K562 (cell line): Measurements from ENCODE around the gene DPP10. TPM values are rescaled to one million over a fixed set of nuclear protein-coding genes. Genes with fewer than 3 reads are reported as not detected.

Experiments
- ATAC-seq: fragments of 200-7000 bp; cut with Tn5 transposase; 3 replicates; pipeline ENCODE4 v1.9.1; 2020; ENCODE audit warnings: moderate library complexity
- BruUV-seq: library from RNA; stranded (reverse); fragments of 400-500 nt; replicated peaks from 2 replicates; lab custom pipeline; 2021; lab: Mats Ljungman, UMichigan
- CTCF ChIA-PET: fragments of 300-600 bp; formaldehyde crosslinking; extraction: SDS; loops from one replicate; lab custom pipeline; 2021; ENCODE audit warnings: low intra/inter-chr PET ratio; lab: Yijun Ruan, JAX
- POLR2A ChIA-PET: fragments of 300-600, 350-650 bp; sonication (Branson Sonifier 250); formaldehyde crosslinking; extraction: SDS; loops from one replicate; lab custom pipeline; 2021; ENCODE audit warnings: antibody characterized with exemption, inconsistent platforms; lab: Yijun Ruan, JAX
- DNase-seq, 4 experiments: peaks; one replicate each; pipeline versions ENCODE4 v3.0.0 to v3.0.0-alpha.2; 2011 to 2018; ENCODE audit warnings: low spot score in 3 of 4, mixed read lengths in 3 of 4; ENCODE audit errors: extremely low read depth in 1 of 4
- FAIRE-seq: peaks from 2 replicates; lab custom pipeline; 2011; peaks lifted over from hg19 to GRCh38; lab: Jason Lieb, UNC
- H2AFZ ChIP-seq: 2 replicates; pipeline ENCODE4 v1.6.0; 2011; ENCODE audit warnings: low read depth, low read length, control low read depth, inconsistent platforms
- H3K27ac ChIP-seq: fragments of 200-600 bp; 3 replicates; pipeline ENCODE4 v1.8.0; 2011; ENCODE audit warnings: low read depth, mild to moderate bottlenecking, control low read depth, inconsistent platforms, low read length, moderate library complexity, mixed read lengths; ENCODE audit errors: extremely low read depth
- H3K27me3 ChIP-seq, 2 experiments: fragments of 300-600 bp in 1 of 2; 2 replicates in 1 of 2; 3 replicates in 1 of 2; pipeline versions ENCODE4 v1.6.0 to v1.8.0; 2011; ENCODE audit warnings: inconsistent platforms in 2 of 2, low read length in 2 of 2, mild to moderate bottlenecking in 1 of 2, mixed read lengths in 1 of 2, moderate library complexity in 1 of 2; ENCODE audit not compliant: control insufficient read depth in 2 of 2, insufficient read depth in 2 of 2
- H3K36me3 ChIP-seq: fragments of 300-600 bp; 3 replicates; pipeline ENCODE4 v1.8.0; 2011; ENCODE audit warnings: mild to moderate bottlenecking, low read length, inconsistent platforms; ENCODE audit not compliant: control insufficient read depth, insufficient read depth
- H3K4me1 ChIP-seq, 2 experiments: fragments of 200-600 bp in 1 of 2; replicated peaks in 1 of 2; 2 replicates in 1 of 2; 3 replicates in 1 of 2; pipeline versions ENCODE4 v1.5.1 to v1.8.0; 2011; ENCODE audit warnings: inconsistent platforms in 2 of 2, low read length in 2 of 2, mild to moderate bottlenecking in 1 of 2, mixed read lengths in 1 of 2, moderate library complexity in 1 of 2; ENCODE audit not compliant: control insufficient read depth in 2 of 2, insufficient read depth in 2 of 2
- H3K4me2 ChIP-seq: 2 replicates; pipeline ENCODE4 v1.6.1; 2011; ENCODE audit warnings: low read length, control low read depth, inconsistent platforms, mixed read lengths; ENCODE audit not compliant: insufficient read depth
- H3K4me3 ChIP-seq: fragments of 200-600 bp; sonication (generic), shearing (Covaris generic); 2 replicates; pipeline ENCODE4 v1.5.1; 2016; ENCODE audit warnings: control low read depth, inconsistent platforms
- H3K79me2 ChIP-seq: fragments of 200-600 bp; 3 replicates; pipeline ENCODE4 v1.8.0; 2011; ENCODE audit warnings: low read length, inconsistent platforms; ENCODE audit not compliant: control insufficient read depth, insufficient read depth
- H3K9ac ChIP-seq, 2 experiments: 2 replicates each; pipeline versions ENCODE4 v1.6.0 to v1.6.1; 2011; ENCODE audit warnings: low read depth in 2 of 2, low read length in 2 of 2, control low read depth in 1 of 2, inconsistent platforms in 1 of 2, mild to moderate bottlenecking in 1 of 2, mixed read lengths in 1 of 2; ENCODE audit not compliant: insufficient read depth in 1 of 2
- H3K9me1 ChIP-seq: one replicate; pipeline ENCODE4 v1.6.0; 2011; ENCODE audit warnings: inconsistent platforms, mild to moderate bottlenecking, low read length, moderate library complexity; ENCODE audit not compliant: control insufficient read depth, insufficient read depth
- H3K9me3 ChIP-seq: replicated peaks from 2 replicates; pipeline ENCODE4 v1.5.1; 2011; ENCODE audit warnings: low read depth, low read length, inconsistent platforms; ENCODE audit not compliant: control insufficient read depth, insufficient read depth
- H4K20me1 ChIP-seq: replicated peaks from 2 replicates; pipeline ENCODE4 v1.6.1; 2011; ENCODE audit warnings: low read length, inconsistent platforms, mixed read lengths; ENCODE audit not compliant: control insufficient read depth, insufficient read depth
- BRCA1 ChIP-seq, 2 experiments: fragments of 450-650 bp in 1 of 2; sonication (generic) in 1 of 2; formaldehyde crosslinking in 1 of 2; IDR thresholded peaks; 2 replicates each; pipeline versions ENCODE4 v1.5.0 to v1.6.1; 2017 to 2020; ENCODE audit warnings: mild to moderate bottlenecking in 1 of 2, missing genetic modification reagents in 1 of 2
- CBX5 ChIP-seq: IDR thresholded peaks from 2 replicates; pipeline ENCODE4 v1.6.1; 2014; ENCODE audit warnings: low read depth, borderline replicate concordance
- CCNT2 ChIP-seq: IDR thresholded peaks from 2 replicates; pipeline ENCODE4 v1.6.1; 2011; ENCODE audit warnings: borderline replicate concordance, low read depth, mild to moderate bottlenecking, moderate library complexity, mixed read lengths, low read length; ENCODE audit not compliant: insufficient read length; ENCODE audit errors: extremely low read depth
- CGGBP1 ChIP-seq: fragments of 250-450 bp; sonication (Bioruptor Pico); IDR thresholded peaks from 2 replicates; pipeline ENCODE4 v1.9.0; 2021; ENCODE audit warnings: mild to moderate bottlenecking
- CHD4 ChIP-seq: fragments of 200-600 bp; sonication (generic); IDR thresholded peaks from 3 replicates; pipeline ENCODE4 v1.6.1; 2012; ENCODE audit warnings: low read depth, mild to moderate bottlenecking, mixed read lengths, low read length, inconsistent platforms; ENCODE audit not compliant: insufficient read depth, insufficient replicate concordance, poor library complexity, severe bottlenecking
- CXXC5 ChIP-seq: fragments of 250-450 bp; sonication (Bioruptor Pico); IDR thresholded peaks from 2 replicates; pipeline ENCODE4 v1.8.0; 2022; ENCODE audit warnings: inconsistent platforms, mild to moderate bottlenecking, moderate library complexity
- HLTF ChIP-seq: fragments of 450-650 bp; IDR thresholded peaks from 2 replicates; pipeline ENCODE4 v1.6.1; 2016
- HOXB6 ChIP-seq: fragments of 250-450 bp; sonication (Bioruptor Pico); IDR thresholded peaks from 2 replicates; pipeline ENCODE4 v1.5.1; 2022; ENCODE audit warnings: mild to moderate bottlenecking, borderline replicate concordance
- KDM2B ChIP-seq: fragments of 250-450 bp; sonication (Bioruptor Pico); IDR thresholded peaks from 2 replicates; pipeline ENCODE4 v1.8.0; 2021; ENCODE audit warnings: mild to moderate bottlenecking, moderate library complexity
- MEF2A ChIP-seq: IDR thresholded peaks from 2 replicates; pipeline ENCODE4 v1.6.1; 2011; ENCODE audit warnings: low read depth, mild to moderate bottlenecking, low read length, moderate library complexity; ENCODE audit not compliant: control insufficient read depth
- RB1 ChIP-seq: fragments of 450-650 bp; IDR thresholded peaks from 2 replicates; pipeline ENCODE4 v1.6.1; 2017; ENCODE audit warnings: low read depth, mild to moderate bottlenecking
- SREBF1 ChIP-seq: fragments of 150-350 bp; IDR thresholded peaks from 2 replicates; pipeline ENCODE4 v1.6.1; 2014; ENCODE audit warnings: antibody characterized with exemption, low read depth, low read length, borderline replicate concordance
- STAT5B ChIP-seq: fragments of 250-450 bp; sonication (Bioruptor Pico); IDR thresholded peaks from 2 replicates; pipeline ENCODE4 v1.8.0; 2021; ENCODE audit warnings: mild to moderate bottlenecking, inconsistent platforms
- TFAP4 ChIP-seq: sonication (generic); formaldehyde crosslinking; IDR thresholded peaks from 2 replicates; pipeline ENCODE4 v1.8.0; 2022; ENCODE audit warnings: missing genetic modification reagents, mild to moderate bottlenecking, moderate library complexity, borderline replicate concordance
- ZBTB2 ChIP-seq: fragments of 450-650 bp; IDR thresholded peaks from 2 replicates; pipeline ENCODE4 v1.6.1; 2016; ENCODE audit warnings: antibody characterized with exemption
- ZFP91 ChIP-seq: sonication (generic); formaldehyde crosslinking; IDR thresholded peaks from 2 replicates; pipeline ENCODE4 v1.8.0; 2022; ENCODE audit warnings: mild to moderate bottlenecking, missing genetic modification reagents
- ZNF197 ChIP-seq: fragments of 200-800 bp; sonication (Bioruptor generic); IDR thresholded peaks from 2 replicates; pipeline ENCODE4 v1.6.1; 2016; ENCODE audit warnings: low read depth, missing genetic modification characterization, missing compliant biosample characterization
- ZNF431 ChIP-seq: sonication (generic); formaldehyde crosslinking; IDR thresholded peaks from 2 replicates; pipeline ENCODE4 v1.8.0; 2022; ENCODE audit warnings: mild to moderate bottlenecking, missing genetic modification reagents
- ZNF778 ChIP-seq: fragments of 450-650 bp; formaldehyde crosslinking; IDR thresholded peaks from 2 replicates; pipeline ENCODE4 v1.4.0; 2020; ENCODE audit warnings: mild to moderate bottlenecking, moderate library complexity
- WGBS: fragments of 100-300 bp; shearing (Covaris generic); methylation state at CpG from one replicate; pipeline ENCODE4 v1.1.6; 2016; ENCODE audit warnings: low coverage, mixed read lengths; ENCODE audit not compliant: insufficient coverage; ENCODE audit errors: missing lambda C conversion rate; 5-methylcytosine and 5-hydroxymethylcytosine counted together
- in situ Hi-C: fragments of 300-500 bp; cut with MboI; formaldehyde crosslinking; loops from 4 replicates; pipeline ENCODE4 v1.15.0; 2018; ENCODE audit warnings: inconsistent platforms, mixed read lengths
- intact Hi-C: fragments of 100-400 bp; cut with micrococcal nuclease; formaldehyde crosslinking; loops from 2 replicates; pipeline ENCODE4 v1.14.2; 2022
- polyA plus RNA-seq, 8 experiments: library from polyadenylated mRNA; depleted of rRNA in 4 of 8; stranded (reverse) in 5 of 8; unstranded in 3 of 8; fragments of >200 nt; fragmentation: Nextera tagmentation in 2 of 8; fragmentation: Illumina TruSeq in 1 of 8; extraction: Ambion mirVana in 2 of 8; extraction: Trizol in 1 of 8; gene quantifications; 2 replicates each; pipeline versions ENCODE4 v1.2.1 to v1.2.3, GENCODE V29; 2011 to 2014; ENCODE audit warnings: inconsistent platforms in 1 of 8, missing spikeins in 1 of 8
- total RNA-seq, 7 experiments: library from RNA; depleted of rRNA in 6 of 7; stranded (reverse); fragments of >200 nt in 6 of 7; fragmentation: Illumina TruSeq in 2 of 7; extraction: Trizol in 2 of 7; gene quantifications; 2 replicates each; pipeline versions ENCODE4 v1.2.1 to v1.2.3, GENCODE V29; 2011 to 2021; ENCODE audit warnings: low replicate concordance in 1 of 7

DPP10 gene
- total and polyA plus RNA-seq, 9 of the 15 experiments (the other 6 are each of a cell fraction or from before 2014, with no cell fraction given), result not detected

GRCh38 chr2:114769110-114769509, 326.7 kb downstream of the DPP10 start (continued):
- TF ChIP-seq CHD4, result no peak
- no peak for TF ChIP-seq ZNF197 (CRISPR knock-in tag)
- no peak for TF ChIP-seq CGGBP1
- no peak for TF ChIP-seq ZNF778
- no peak for TF ChIP-seq HLTF
- no peak for TF ChIP-seq HOXB6 (CRISPR knock-in tag)

GRCh38 chr2:114769991-114770390, 327.6 kb downstream of the DPP10 start:
- Histone ChIP-seq H3K9me1 (no peaks in the 10 kb centered on the region), H3K9ac (no peak overlapping the region), H3K9me3 (0 out of 2 replicates have a peak, but pooled peaks cover 3% of the 10 kb centered on the region), H3K79me2 (no peaks in the 10 kb centered on the region), H4K20me1 (no peaks in the 10 kb centered on the region), H3K4me3 (no peak overlapping the region), H3K27me3 (no peaks in the 10 kb centered on the region), H3K4me2 (no peak overlapping the region), H2AFZ (no peak overlapping the region), H3K4me1 (no peaks in the 10 kb centered on the region), H3K27ac (no peak overlapping the region), H3K36me3 (no peaks in the 10 kb centered on the region)
- in situ Hi-C loops, result no loop called here
- no peak for FAIRE-seq
- no peak for DNase-seq
- WGBS, result 0% methylated on average over 2 of the region's 2 CpGs
- ChIA-PET CTCF (no interaction called here), POLR2A (no interaction called here)
- intact Hi-C loops, result no loop called here
- ATAC-seq, result no peak
- no TSS peak for BruUV-seq
- TF ChIP-seq CCNT2 (no peak), CBX5 (no peak), RB1 (no peak), HOXB6 (CRISPR knock-in tag) (no peak), BRCA1 (IDR thresholded peaks at IDR 0.05) (no peak), BRCA1 (CRISPR knock-in tag; IDR thresholded peaks at IDR 0.05) (no peak), ZBTB2 (no peak), ZFP91 (CRISPR knock-in tag) (no peak), STAT5B (no peak), MEF2A (no peak), CXXC5 (CRISPR knock-in tag) (no peak), KDM2B (CRISPR knock-in tag) (no peak), SREBF1 (no peak), ZNF431 (CRISPR knock-in tag) (no peak), TFAP4 (CRISPR knock-in tag) (no peak)
